Activated CD8-positive, alpha-beta T cell treated with anti-CD3 and anti-CD28 coated beads for 36 hours (primary cell): Measurements from ENCODE around the gene SMAD5. TPM values are rescaled to one million over a fixed set of nuclear protein-coding genes. Genes with fewer than 3 reads are reported as not detected.

Experiments used
- ATAC-seq: fragments of 200-7000 bp; cut with Tn5 transposase; one replicate; pipeline ENCODE4 v1.10.0; 2021; ENCODE audit warnings: mild to moderate bottlenecking, moderate library complexity
- CTCF ChIA-PET: fragments of 350-600 bp; sonication (Branson Sonifier 250); formaldehyde crosslinking; loops from one replicate; lab custom pipeline; 2021; ENCODE audit warnings: antibody characterized with exemption; lab: Charles Lee
- POLR2A ChIA-PET: fragments of 350-600 bp; sonication (Branson Sonifier 250); formaldehyde crosslinking; loops from one replicate; lab custom pipeline; 2021; ENCODE audit warnings: antibody characterized with exemption; lab: Charles Lee
- DNase-seq: peaks from one replicate; pipeline ENCODE4 v3.0.0-alpha.2; 2020
- H3K27ac Mint-ChIP-seq: one replicate; pipeline ENCODE4 v1.8.0; 2021; ENCODE audit warnings: mild to moderate bottlenecking, mixed read lengths
- H3K27me3 Mint-ChIP-seq: one replicate; pipeline ENCODE4 v1.8.0; 2021; ENCODE audit warnings: mixed read lengths
- H3K36me3 Mint-ChIP-seq: one replicate; pipeline ENCODE4 v1.8.0; 2021; ENCODE audit warnings: low read depth, mixed read lengths
- H3K4me1 Mint-ChIP-seq: one replicate; pipeline ENCODE4 v1.8.0; 2021; ENCODE audit warnings: low read depth, mixed read lengths
- H3K4me3 Mint-ChIP-seq: one replicate; pipeline ENCODE4 v1.8.0; 2021; ENCODE audit warnings: mild to moderate bottlenecking, moderate library complexity, mixed read lengths
- H3K9me3 Mint-ChIP-seq: one replicate; pipeline ENCODE4 v1.8.0; 2021; ENCODE audit warnings: mixed read lengths
- intact Hi-C: fragments of 100-400 bp; cut with micrococcal nuclease; formaldehyde crosslinking; loops from one replicate; pipeline ENCODE4 v1.10.0; 2022
- total RNA-seq, 2 experiments: library from RNA; stranded (reverse); gene quantifications; one replicate each; pipeline ENCODE4 v1.2.3, GENCODE V29; 2021
- TF ChIP-seq, protein P1 (sequence below): fragments of 200-600 bp; IDR thresholded peaks from one replicate; pipeline ENCODE4 v1.8.0; 2022; ENCODE audit warnings: antibody characterized with exemption, mild to moderate bottlenecking

SMAD5 gene
- total RNA-seq, 2 experiments from 2014 or later: 12.4 to 12.5 TPM

DNA sequence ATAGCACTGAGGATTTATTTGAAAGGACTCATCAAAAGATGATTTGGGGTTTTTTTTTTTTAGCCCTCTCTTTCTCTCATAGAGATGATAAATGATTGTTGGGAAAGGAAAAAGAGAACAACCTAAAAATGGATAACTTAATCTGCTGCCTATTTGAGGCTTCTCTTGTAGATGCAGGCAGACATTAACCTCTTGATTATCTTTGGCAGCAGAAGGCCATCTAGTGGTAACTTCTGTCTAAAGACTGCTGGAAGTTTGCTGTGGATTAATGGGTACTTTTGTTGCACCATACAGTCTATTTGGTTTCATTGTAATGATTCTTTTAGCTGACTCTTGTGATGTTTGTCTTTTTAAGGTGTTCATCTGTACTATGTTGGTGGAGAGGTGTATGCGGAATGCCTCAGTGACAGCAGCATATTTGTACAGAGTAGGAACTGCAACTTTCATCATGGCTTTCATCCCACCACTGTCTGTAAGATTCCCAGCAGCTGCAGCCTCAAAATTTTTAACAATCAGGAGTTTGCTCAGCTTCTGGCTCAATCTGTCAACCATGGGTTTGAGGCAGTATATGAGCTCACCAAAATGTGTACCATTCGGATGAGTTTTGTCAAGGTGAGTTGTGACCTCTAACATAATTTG lies 41.5 kb downstream of the SMAD5 start:
- Mint-ChIP-seq H3K36me3 (peaks cover 12% of the 10 kb centered on the region), H3K9me3 (no peaks in the 10 kb centered on the region), H3K27ac (no peak overlapping the region), H3K27me3 (no peaks in the 10 kb centered on the region), H3K4me3 (no peak overlapping the region), H3K4me1 (no peaks in the 10 kb centered on the region)
- POLR2A ChIA-PET: no interaction called here
- DNase-seq (no peak), ATAC-seq (no peak)
- CTCF ChIA-PET: interaction anchor here (0.6 to 1.6 kb wide), 7 partner anchors 10 to 282 kb away, joined by 3 to 6 read pairs (median 4); no protein-coding TSS in a partner anchor
- intact Hi-C loops: loop anchor here (10.0 kb wide), 1 partner anchor 289 kb away; no protein-coding TSS in a partner anchor
- TF ChIP-seq, protein P1, sequence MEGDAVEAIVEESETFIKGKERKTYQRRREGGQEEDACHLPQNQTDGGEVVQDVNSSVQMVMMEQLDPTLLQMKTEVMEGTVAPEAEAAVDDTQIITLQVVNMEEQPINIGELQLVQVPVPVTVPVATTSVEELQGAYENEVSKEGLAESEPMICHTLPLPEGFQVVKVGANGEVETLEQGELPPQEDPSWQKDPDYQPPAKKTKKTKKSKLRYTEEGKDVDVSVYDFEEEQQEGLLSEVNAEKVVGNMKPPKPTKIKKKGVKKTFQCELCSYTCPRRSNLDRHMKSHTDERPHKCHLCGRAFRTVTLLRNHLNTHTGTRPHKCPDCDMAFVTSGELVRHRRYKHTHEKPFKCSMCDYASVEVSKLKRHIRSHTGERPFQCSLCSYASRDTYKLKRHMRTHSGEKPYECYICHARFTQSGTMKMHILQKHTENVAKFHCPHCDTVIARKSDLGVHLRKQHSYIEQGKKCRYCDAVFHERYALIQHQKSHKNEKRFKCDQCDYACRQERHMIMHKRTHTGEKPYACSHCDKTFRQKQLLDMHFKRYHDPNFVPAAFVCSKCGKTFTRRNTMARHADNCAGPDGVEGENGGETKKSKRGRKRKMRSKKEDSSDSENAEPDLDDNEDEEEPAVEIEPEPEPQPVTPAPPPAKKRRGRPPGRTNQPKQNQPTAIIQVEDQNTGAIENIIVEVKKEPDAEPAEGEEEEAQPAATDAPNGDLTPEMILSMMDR: peak; percentile 52

DNA sequence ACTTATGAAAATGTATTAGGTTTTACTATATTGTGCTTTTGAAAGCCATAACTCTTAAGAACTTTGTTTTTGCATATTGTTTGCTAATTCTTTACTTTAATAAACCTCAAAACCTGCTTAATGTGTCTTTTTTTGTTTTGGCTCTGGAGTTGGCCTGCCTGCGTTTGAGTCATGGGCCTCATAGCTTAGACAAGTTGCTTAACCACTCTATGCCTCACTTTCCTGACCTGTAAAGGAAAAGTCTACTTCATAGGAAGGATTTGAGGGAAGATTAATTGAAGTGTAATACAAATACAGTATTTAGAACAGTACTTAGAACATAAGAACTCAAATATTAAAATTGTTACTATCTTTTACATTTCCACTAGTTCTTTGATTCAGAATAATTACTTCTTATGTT lies 50.0 kb downstream of the SMAD5 start:
- Mint-ChIP-seq H3K9me3 (no peaks in the 10 kb centered on the region), H3K27me3 (no peaks in the 10 kb centered on the region), H3K4me1 (no peaks in the 10 kb centered on the region), H3K4me3 (no peak overlapping the region), H3K27ac (no peak overlapping the region), H3K36me3 (peaks cover 2% of the 10 kb centered on the region)
- ATAC-seq (no peak), DNase-seq (no peak)
- intact Hi-C loops: no loop called here
- ChIA-PET CTCF (no interaction called here), POLR2A (no interaction called here)
- TF ChIP-seq, protein P1: no peak

DNA sequence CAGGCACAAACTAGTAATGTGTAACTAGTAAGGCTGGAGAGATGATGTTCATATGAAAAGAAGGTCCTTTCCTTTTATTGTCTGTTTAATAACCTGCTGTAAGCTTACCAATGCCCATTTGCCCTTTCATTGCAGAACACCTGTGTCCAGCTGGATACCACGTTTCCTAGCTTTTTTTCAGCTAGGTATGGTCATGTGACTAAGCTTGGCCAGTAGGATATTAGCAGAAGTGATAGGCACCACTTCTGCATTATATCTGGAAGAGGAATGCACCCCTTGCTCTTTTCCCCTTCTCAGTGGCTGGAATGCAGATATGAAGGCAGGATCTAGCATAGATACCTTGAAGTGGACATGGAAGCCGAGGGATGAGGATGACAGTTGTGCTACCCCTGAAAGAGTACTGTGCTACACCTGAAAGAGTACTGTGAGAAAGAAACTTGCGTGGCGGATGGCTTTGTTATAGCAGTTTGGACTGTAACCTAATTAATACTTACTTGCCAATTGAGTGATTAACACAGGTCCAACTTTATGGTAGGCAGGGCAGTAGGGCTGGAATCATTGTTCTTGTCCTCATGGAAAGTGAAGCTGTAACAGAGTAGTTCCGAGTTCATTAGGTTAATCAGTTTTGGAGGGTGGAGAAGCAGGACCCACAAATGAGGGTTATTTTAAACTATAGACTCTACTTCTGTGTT lies 53.5 kb downstream of the SMAD5 start:
- H3K27ac Mint-ChIP-seq: no peak overlapping the region
- TF ChIP-seq, protein P1: no peak
- ChIA-PET POLR2A (no interaction called here), CTCF (interaction anchor here (1.7 kb wide), 1 partner anchor 26 kb away, joined by 5 read pairs; no protein-coding TSS in a partner anchor)
- no peak overlapping the region for H3K4me3 Mint-ChIP-seq
- intact Hi-C loops: no loop called here
- peaks cover 9% of the 10 kb centered on the region for H3K27me3 Mint-ChIP-seq
- no peaks in the 10 kb centered on the region for H3K9me3 Mint-ChIP-seq
- no peak for DNase-seq
- H3K36me3 Mint-ChIP-seq: peaks cover 3% of the 10 kb centered on the region
- ATAC-seq: no peak
- no peaks in the 10 kb centered on the region for H3K4me1 Mint-ChIP-seq

DNA sequence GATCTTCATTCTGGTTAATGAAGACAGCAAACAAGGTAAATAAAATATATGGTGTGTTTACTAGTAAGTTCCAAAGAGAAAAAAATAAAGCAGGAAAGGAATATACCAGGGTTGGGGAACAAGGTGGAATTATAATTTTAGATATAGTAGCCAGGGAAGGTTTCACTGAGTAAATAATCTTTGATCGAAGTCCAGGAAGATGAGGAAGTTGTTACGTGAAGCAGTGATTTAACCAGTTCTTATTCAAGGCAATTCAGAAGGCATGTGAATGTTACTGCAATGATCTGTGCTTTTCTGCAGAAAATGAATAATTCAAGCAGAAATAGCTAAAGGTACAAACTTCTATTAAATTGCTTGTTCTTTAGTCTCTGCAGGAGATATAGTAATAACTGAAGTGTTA lies 54.2 kb downstream of the SMAD5 start:
- DNase-seq: no peak
- H3K27ac Mint-ChIP-seq: no peak overlapping the region
- H3K27me3 Mint-ChIP-seq: peaks cover 16% of the 10 kb centered on the region
- TF ChIP-seq, protein P1: no peak
- POLR2A ChIA-PET: no interaction called here
- H3K9me3 Mint-ChIP-seq: no peaks in the 10 kb centered on the region
- CTCF ChIA-PET: interaction anchor here (1.2 kb wide), 1 partner anchor 61 kb away, joined by 3 read pairs; no protein-coding TSS in a partner anchor
- intact Hi-C loops: no loop called here
- no peak for ATAC-seq
- H3K4me3 Mint-ChIP-seq: no peak overlapping the region
- peaks cover 3% of the 10 kb centered on the region for H3K36me3 Mint-ChIP-seq
- H3K4me1 Mint-ChIP-seq: no peaks in the 10 kb centered on the region

DNA sequence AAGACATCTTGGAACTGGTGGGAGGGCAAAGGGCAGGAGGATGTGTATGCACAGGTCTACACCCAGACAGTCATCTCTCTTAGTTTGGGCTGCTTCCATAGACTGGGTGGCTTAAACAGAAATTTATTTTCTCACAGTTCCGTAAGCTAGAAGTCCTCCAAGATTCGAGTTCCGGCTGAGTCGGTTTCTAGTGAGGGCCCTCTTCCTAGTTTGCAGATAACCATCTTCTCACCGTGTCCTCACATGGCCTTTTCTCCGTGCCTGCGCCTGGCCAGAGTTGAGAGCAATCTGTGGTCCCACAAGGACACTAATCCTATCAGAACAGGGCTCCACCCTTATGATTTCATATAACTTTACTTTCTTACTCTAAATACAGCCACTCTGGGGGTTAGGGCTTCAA lies 56.2 kb downstream of the SMAD5 start:
- peaks cover 2% of the 10 kb centered on the region for H3K4me1 Mint-ChIP-seq
- peaks cover 30% of the 10 kb centered on the region for H3K27me3 Mint-ChIP-seq
- no peak overlapping the region for H3K27ac Mint-ChIP-seq
- peaks cover 3% of the 10 kb centered on the region for H3K36me3 Mint-ChIP-seq
- H3K9me3 Mint-ChIP-seq: no peaks in the 10 kb centered on the region
- CTCF ChIA-PET: no interaction called here
- TF ChIP-seq, protein P1: no peak
- intact Hi-C loops: no loop called here
- ATAC-seq: no peak
- H3K4me3 Mint-ChIP-seq: no peak overlapping the region
- POLR2A ChIA-PET: no interaction called here
- DNase-seq: no peak
